Endothelial cell of hepatic sinusoid (primary cell): ENCODE results near the gene EHBP1.

Source experiments
- in situ Hi-C: cut with HindIII; loops from 2 replicates; pipeline ENCODE4 v1.10.0; 2017; ENCODE audit warnings: low sequenced_read_pairs

The EHBP1 gene

DNA sequence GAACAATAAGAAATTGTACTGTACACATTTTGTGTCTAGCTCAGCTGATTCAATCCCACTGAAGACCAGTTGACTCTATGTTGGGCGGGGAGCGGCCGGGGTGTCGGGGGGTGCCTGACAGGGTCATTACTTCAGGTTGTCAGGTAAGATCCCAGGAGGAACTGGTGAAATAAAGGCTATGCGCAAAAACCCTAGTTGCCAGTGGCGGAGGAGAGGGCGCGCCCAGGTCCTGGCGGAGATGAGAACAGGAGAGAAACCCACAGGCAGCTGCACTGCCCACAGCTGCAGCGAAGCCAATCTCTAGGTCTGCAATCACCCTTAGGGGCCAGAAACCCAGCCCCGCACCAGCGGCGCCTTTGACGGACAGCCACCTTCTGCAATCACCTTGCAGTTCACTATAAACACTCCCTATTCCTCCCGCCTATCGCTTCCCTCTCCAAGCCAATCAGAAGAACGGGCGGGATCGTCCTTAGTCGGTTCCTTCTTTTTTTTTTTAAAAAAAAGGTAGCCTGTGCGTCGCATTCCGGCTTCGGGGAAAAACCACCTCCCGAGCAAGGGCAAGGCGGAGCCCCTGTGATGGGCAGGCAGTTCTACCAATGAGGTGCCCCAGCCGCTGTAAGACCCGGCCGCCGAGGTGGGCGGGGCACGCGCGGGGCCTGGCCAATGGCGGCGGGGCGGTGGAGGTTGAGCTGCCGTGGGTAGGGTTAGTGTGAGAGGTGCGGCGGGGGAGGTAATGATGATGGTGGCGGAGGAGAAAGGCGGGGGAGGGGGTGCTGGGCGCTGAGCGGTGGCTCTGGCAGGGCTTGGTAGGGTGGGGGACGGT is at the start of gene EHBP1:
Gene EHBP1 (plus strand): TSS at position 707 of the 823 bp plus-strand sequence. CDS start 1,479 bp downstream, outside the sequence.
- in situ Hi-C loops = no loop called here

DNA sequence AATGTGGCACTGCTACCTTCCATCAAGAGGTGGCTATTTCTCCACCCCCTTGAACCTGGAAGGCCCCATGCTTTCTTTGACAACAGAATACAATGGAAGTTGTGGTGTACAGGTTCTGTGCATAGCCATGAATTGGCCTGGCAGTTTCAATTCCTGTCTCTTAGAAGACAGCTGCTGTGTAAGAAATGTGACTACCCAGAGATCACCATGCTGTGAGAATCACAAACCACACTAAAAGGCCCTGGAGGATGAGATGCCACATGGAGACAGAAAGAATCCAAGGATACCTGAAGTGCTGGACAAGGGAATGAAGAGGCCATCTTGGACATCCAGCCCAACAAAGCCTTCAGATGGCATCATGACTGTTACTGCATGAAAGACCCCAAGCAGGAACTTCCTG is 47.7 kb upstream of the EHBP1 start:
- in situ Hi-C loops = no loop called here

DNA sequence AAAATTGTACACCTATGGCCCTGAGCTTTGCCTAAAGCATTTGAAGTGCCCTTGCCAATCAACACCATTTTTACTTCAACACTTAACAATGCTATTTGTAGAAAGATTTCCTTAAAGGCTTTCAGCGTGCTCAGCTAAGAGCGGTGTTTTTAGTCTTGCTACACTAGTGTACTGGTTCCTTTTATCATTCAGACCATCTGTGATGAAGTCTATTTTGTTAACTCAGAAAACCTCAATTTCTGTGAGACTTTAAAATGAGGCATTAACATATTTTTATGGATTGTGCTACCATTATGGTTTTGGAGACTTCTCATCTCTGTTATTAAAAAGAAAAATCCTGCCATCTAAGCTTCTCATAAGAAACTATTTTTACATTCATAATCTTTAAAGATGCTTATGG is 46.6 kb upstream of the EHBP1 start:
- in situ Hi-C loops = no loop called here

DNA sequence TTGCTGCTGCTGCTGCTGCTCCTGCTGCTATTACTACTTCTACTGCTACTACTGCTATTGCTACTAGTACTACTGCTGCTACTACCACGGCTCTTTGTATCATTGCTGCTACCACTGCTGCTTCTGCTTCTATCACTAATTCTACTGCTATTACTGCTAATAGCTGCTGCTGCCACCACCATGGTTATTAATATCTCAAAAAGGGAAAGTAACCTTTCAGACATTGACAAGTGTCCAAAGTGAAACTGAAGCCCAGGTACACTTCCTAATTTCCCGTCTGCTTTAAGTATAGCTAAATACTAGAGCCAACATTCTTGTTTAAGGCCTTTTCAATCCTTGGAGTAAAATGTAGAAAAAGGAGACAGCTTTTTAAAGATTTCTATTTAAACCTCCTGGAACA is 45.4 kb upstream of the EHBP1 start:
- in situ Hi-C loops = no loop called here

DNA sequence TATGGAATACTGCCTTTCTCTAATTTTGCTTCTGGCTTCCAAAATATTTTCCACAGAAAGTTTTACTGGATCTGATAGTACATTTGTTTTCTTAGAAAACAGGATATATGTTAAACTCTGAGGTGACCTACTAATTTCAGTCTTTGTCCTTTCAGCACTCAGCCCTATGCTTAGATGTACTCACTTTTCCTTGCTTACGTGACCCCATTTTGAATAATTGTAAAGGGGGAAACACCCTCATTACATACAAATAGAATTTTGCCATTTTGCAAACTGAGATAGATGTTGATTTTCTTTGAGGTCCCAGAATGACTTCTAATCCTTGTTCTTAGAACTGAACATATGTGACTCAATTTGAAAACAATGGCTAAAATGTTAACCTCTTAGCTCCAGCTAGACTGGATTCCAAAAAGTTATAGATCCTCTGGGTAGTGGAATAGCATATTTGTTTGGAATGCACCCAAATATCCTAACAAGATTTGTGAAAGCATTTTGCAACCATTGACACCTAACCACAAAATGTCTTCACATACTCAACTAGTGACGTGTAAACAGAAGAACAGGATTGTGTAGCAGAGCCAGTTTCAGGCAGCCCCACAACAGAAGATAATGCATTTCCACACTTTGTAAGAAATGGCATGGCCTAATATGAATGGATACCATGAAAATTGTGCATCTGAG is 44.8 kb upstream of the EHBP1 start:
- in situ Hi-C loops = no loop called here

DNA sequence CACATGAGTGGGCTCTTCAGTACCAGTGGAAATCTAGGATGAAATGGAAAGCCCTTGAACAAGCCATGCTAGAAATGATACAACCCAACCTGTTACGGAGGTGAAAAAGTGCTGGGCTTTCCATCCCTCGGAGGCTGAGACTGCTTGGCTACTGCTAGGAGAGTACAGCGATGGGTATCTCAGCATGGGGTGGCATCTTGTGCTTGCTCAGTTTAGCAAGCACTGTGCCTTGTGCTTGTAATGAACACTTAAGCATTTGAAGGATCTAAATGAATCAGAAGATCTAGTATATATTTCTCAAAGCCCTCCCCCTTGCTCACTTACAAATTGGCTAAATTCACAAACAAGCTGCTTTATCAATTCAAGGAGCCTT is 44.3 kb upstream of the EHBP1 start:
- in situ Hi-C loops = no loop called here

DNA sequence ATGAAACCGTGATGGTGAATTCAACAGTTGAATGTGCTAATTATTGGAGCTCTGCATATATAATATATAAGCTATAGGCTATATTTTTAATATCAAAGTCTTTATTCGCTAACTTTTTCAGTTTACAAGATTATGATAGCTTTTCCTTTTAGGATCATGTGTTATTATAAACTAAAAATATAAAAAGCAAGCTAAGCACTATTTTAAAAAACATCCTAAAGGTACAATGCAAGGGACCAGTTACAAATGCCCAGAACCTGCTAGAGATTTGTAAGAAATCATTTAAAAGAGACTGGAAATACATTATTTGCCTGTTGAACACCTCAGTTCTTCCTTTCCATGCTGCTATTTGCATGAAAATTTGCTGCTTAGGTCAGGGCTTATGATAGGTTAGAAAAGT is 43.4 kb upstream of the EHBP1 start:
- in situ Hi-C loops = no loop called here

DNA sequence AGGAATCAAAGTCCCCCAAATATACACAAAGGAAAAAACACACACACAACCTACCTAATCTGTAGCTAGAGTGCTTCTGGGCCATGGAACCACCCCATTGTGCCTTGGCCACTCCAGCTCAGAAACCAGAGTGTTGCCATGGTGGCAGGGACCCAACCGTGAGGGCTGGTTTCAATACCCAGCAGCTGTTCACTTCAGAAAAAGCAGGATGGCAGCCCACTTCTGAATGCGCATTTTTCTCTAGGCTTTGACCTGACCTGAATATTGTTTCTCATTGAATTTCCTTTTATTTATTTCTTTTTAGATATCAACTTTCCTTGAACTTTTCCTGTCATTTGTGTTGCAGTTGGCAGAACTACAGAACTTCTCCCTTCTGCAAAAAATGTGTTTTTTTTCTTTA is 43.0 kb upstream of the EHBP1 start:
- in situ Hi-C loops = no loop called here

DNA sequence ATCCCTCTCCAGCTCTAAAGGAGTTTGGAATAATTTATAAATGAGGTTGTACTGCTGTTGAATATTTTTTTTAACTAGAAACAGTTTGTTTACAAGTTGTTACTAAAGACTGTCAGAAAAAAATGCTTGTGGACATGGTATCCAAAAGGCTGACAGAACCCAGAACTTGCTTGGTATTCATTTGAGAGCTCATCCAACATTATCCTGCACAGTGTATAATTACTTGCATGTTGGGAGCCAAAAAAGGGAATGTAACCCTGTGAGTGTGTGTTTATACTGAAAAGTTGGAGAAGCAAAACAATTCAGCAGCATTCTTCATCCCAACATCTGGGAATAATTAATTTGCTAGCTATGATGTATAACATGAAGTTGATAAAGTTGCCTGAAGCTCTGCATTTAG is 42.1 kb upstream of the EHBP1 start:
- in situ Hi-C loops = no loop called here

DNA sequence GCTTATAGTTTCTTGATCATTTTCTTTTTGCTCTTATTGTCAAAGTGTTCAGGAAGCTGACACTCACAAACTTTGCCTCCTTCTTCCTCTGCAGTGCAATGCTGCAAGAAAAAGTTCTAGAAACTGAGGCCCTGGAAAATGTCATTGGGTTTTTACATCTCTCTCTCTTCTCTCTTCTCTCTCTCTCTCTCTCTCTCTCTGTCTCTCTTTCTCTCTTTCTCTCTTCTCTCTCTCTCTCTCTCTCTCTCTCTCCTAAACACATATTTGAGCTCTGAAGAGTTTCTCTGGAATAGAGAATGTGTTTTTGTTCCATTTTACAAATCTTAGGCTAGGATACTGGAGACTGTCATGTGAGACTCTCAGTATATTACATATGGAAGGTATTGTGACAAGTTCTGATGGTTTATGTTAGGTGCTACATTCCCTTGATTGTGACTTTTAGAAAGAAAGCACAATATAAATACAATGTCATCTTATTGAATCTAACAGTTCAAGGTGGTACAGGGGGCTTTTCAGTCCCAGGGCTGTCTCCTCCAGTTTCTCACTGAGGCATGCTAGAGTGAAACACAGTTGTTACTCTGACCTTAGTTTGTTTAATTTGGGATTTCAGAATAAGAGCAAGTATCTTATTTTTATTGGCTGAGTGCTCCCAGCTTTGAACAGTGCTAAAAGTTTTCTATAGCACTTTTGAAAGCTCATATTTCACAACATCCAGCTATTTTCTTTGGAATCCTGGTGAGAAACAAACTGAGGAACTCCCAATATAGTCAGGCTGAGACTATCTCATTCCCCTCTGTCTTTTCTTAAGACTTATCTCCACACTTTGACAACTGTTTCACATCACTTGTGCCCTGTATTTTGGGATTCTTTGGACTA is 41.4 kb upstream of the EHBP1 start:
- in situ Hi-C loops = no loop called here

DNA sequence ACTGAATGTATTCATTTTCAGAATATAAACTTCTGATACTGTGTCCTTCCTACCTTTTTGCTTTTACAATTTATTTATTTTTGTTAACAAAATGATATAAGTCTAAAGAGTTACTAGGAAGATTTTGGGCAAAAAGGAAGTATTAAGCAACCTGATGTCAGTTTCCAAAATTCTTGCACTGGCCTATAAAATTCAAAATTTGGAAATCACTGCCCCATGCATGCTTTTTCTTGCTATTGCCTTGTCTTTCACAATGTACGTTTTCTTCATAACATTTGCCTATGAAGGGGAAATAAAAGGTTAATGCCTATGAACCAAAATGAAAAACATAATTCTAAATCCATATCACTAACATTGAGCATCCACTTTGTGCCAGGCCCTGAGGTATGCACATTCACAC is 40.1 kb upstream of the EHBP1 start:
- in situ Hi-C loops = no loop called here

DNA sequence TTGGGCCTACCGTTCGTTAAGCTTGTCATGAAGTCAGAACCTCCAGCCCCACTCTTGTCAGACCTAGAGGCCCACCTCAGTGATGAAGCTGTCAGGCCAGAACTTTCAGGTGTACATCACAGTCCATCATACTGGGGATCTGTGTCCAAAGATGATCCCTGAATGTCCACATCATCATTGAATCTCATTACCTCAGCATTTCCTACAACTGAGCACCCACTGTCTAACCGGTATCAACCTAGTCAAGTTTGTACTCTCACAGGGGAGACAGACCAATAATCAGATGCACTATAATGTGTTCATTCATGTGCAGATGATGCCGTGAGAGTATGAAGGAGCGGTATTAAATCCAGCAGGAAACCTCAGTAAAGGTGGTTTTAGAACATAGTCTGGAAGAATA is 36.3 kb upstream of the EHBP1 start:
- in situ Hi-C loops = no loop called here

DNA sequence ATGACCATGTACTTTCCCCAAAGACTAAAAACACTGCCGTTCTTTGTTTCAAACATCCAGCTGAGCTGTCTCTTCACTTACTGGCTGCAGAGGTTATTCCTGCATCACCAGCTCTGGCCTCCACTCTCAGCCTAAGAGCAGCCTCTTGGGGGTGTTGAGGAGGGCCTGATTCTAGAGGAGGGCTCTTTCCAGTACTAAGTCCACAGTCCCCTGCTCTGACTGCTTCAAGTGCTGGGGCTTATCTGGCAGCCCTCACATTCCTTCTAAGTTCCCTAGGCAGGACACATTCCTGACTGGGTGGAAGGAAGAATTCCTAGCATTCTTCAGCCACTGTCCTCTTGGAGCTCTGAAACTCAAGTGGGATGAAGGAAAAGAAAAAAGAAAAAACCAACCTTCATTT is 32.9 kb upstream of the EHBP1 start:
- in situ Hi-C loops = no loop called here

DNA sequence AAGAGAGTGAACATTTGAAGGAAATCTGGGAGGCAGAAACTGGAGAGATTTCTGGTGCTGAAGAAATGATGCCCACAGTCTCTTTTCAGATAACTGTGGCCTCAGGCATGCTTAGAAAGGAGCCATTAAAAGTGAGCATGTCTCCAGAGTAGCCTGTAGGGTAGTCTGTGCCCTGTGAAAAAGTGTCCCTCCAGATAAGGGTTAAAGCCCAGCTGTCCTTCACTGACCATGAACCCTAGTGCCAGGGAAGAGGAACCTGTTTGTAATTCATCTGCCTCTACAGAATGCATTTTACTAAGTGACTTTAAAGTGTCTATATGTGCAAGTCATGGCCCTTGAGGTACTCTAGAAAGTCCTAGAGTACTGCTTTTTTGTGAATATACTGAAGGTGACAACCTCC is 30.5 kb upstream of the EHBP1 start:
- in situ Hi-C loops = no loop called here

DNA sequence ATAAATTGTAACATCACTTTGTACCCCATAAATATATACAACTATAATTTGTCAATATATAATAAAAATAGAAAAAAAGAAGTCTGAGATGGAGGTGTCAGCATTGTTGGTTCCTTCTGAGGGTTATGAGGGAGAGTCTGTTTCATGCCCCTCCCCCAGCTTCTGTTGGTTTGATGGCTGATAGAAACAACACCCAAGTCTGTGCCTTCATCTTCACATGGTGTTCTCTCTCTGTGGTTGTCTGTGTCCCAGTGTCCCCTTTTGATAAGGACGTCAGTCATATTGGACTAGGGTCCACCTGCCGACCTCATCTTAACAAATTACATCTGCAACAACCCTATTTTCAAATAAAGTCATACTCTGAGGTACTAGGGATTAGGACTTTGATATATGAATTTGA is 20.3 kb upstream of the EHBP1 start:
- in situ Hi-C loops = no loop called here

DNA sequence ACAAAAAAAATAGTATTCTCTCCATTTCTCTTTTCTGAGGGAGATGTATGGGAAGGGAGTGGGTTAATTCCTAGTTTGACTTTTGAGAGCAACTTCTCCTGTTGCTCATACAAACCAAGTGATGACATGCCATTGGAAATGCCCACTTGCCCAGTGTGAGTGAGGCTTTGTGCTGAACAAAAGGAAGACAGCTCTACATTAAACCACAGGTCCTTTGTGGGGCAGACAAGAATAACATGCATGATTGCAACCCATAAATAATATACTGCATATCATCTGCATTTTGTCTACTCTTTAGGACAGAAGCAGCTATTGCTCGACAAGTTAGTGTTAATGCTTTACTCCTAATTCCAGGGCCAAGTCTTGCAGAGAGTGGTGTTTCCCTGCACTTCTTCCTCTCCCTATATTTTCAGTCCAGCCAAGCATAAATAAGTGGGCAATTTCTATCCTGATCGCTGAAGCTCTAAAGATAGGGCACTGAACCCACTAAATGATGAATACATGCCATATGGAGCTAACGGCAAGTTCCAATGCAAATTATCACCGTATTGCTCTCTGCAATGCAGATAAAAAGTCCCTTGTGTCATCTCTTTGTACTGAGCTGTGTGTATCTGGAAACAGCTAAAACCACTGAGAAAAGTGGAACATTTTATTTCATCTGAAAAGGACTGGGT is 19.4 kb upstream of the EHBP1 start:
- in situ Hi-C loops = no loop called here

DNA sequence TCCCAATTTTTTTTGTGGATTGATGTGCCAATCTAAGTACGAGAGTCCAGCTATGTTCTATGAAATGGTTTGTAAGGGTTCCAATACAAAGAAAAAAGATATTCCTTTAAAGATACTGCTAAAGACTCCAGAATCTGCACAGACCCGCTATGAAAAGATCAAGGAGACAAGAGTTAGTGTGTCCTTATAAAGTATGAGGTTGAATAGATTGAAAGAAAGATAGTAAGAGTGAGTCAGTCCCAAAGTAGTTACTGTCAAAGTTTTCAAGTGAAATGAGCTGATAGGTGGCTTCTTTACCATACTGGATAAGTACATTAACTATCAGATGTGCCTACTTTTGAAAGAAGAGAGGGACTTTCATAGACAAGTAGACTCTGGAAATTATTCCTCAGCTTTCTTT is 17.9 kb upstream of the EHBP1 start:
- in situ Hi-C loops = no loop called here

DNA sequence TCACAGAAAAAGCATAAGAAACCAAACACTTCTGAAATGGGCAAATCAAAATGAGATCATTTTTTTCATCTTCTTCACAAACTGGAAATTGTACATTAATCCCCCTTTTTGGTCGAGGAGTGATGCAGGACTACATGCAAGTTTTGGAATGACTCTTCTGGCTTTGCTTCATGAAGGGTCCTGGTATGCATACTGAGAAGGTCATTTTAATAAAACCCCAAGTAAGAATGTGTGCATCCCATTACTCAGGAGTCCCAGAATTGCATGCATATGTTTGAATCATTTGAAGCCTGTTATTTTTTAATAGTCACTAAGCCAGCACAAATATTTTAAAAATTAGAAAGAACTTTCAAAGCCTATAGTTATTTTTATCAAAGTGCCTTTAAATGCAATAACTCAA is 16.7 kb upstream of the EHBP1 start:
- in situ Hi-C loops = no loop called here

DNA sequence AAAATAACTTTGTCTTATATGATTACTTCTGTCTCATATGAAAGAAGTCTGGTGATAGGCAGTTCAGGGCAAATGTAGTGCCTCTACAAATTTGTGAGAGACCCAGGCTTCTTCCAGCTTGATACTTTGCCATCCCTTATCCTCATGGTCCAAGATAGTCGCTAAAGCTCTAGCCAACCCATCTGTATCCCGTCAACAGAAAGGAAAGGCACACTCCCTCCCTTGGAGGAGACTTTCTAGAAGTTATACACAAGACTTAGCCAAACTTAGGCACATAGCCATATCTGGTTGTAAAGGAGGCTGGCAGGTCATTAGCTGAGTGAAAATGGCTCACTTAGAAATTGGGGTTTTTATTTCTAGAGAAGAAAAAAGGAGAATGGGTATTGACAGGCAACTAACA is 14.3 kb upstream of the EHBP1 start:
- in situ Hi-C loops = no loop called here

DNA sequence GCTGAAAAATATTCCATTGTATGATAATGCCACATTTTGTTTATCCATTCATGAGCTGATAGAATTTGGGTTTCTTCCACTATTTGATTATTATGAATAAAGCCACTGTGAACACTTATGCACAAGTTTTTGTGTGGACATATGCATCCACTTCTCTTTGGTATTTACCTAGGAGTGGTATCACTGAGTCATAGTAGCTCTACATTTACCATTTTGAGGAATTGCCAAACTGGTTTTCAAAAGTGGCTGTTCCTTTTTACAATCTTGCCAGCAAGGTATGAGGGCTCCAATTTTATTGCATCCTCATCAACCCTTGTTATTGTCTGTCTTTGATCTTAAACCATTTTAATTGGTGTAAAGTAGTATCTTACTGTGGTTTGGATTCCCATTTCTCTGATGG is 13.3 kb upstream of the EHBP1 start:
- in situ Hi-C loops = no loop called here

DNA sequence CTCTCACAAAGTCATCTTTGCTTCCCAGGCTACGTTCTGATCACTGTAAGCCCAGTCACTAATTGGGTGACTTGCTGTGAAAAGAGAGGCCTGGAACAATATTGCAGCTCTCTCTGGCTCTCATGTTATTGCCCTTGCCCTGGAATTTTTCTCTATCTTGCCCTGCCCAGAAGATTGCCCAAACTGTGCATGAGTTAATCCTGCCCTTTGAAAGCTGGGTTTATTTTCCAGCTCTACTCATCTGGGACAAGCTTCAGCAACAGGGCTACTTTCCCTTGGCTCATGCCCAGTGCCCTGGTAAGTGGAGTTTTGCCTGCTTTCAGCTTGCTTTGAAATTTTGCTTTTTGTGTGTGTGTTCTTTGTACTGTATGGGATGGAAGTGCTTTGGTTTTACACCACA is 6.9 kb upstream of the EHBP1 start:
- in situ Hi-C loops = loop anchor here (5.0 kb wide), 1 partner anchor 101 kb away; no protein-coding TSS in a partner anchor
